Mesodermal cell (in vitro differentiated cells): Measurements from ENCODE around the gene KRT14. TPM values are rescaled to one million over a fixed set of nuclear protein-coding genes. Genes with fewer than 3 reads are reported as not detected.

Source experiments
- H3K27ac ChIP-seq: 2 replicates; pipeline ENCODE4 v1.7.0; 2013; ENCODE audit warnings: mild to moderate bottlenecking, low read depth, low read length, moderate library complexity; ENCODE audit not compliant: severe bottlenecking
- H3K36me3 ChIP-seq: 2 replicates; pipeline ENCODE4 v1.7.1; 2013; ENCODE audit warnings: mild to moderate bottlenecking, low read length, moderate library complexity; ENCODE audit not compliant: control insufficient read depth, insufficient read depth
- H3K4me1 ChIP-seq: one replicate; pipeline ENCODE4 v1.7.1; 2013; ENCODE audit warnings: mild to moderate bottlenecking, low read length; ENCODE audit not compliant: insufficient read depth, control insufficient read depth, poor library complexity, severe bottlenecking
- H3K4me3 ChIP-seq: 2 replicates; pipeline ENCODE4 v1.7.0; 2013; ENCODE audit warnings: low read length, control low read depth, mild to moderate bottlenecking; ENCODE audit not compliant: insufficient read depth, poor library complexity, severe bottlenecking; ENCODE audit errors: extremely low read depth
- H3K9me3 ChIP-seq: 2 replicates; pipeline ENCODE4 v1.7.1; 2013; ENCODE audit warnings: mild to moderate bottlenecking, low read length, moderate library complexity; ENCODE audit not compliant: control insufficient read depth
- WGBS, 2 experiments: methylation state at CpG; one replicate each; pipeline ENCODE4 v1.1.5; 2013; ENCODE audit warnings: missing lambda C conversion rate in 2 of 2; ENCODE audit not compliant: insufficient coverage in 2 of 2; 5-methylcytosine and 5-hydroxymethylcytosine counted together
- polyA plus RNA-seq, 2 experiments: library from polyadenylated mRNA; stranded (reverse); fragments of 50-300 nt; gene quantifications; one replicate each; pipeline ENCODE4 v1.2.3, GENCODE V29; 2013

The KRT14 gene
- not detected for polyA plus RNA-seq (2013, experiment 1 of 2)
- polyA plus RNA-seq (2013, experiment 2 of 2), result not detected

GRCh38 chr17:41586863-41587495 lies at the start of gene KRT14:
KRT14 (minus strand) TSS chr17:41586895; CDS start chr17:41586834, 61 bp downstream.
- no peaks in the 10 kb centered on the region for H3K4me1 ChIP-seq
- H3K36me3 ChIP-seq, result no peaks in the 10 kb centered on the region
- WGBS, 2 experiments, result 85 to 88% methylated on average over 9 to 13 of the region's 15 CpGs
- no peak within 1 kb of the TSS for H3K4me3 ChIP-seq
- no peaks in the 10 kb centered on the region for H3K9me3 ChIP-seq
- no peak within 1 kb of the TSS for H3K27ac ChIP-seq

GRCh38 chr17:41635121-41636097 lies 48.7 kb upstream of the KRT14 start:
- Histone ChIP-seq H3K4me1 (peaks cover 10% of the 10 kb centered on the region), H3K27ac (peak overlapping the region; percentile 45), H3K36me3 (no peaks in the 10 kb centered on the region), H3K9me3 (no peaks in the 10 kb centered on the region), H3K4me3 (no peak overlapping the region)
- 77 to 82% methylated on average over 26 of the region's 28 CpGs for WGBS, 2 experiments

- WGBS, 2 experiments, result 86% methylated on average over 6 to 7 of the region's 7 CpGs
- H3K4me1 ChIP-seq, result peaks cover 14% of the 10 kb centered on the region
- peak overlapping the region; percentile 45 for H3K27ac ChIP-seq
These were observed 47.9 kb upstream of the KRT14 start for GRCh38 chr17:41634639-41635038.

GRCh38 chr17:41633556-41634199 lies 47.0 kb upstream of the KRT14 start:
- H3K27ac ChIP-seq, result no peak overlapping the region
- H3K4me3 ChIP-seq, result no peak overlapping the region
- H3K9me3 ChIP-seq, result no peaks in the 10 kb centered on the region
- no peaks in the 10 kb centered on the region for H3K36me3 ChIP-seq
- H3K4me1 ChIP-seq, result peaks cover 19% of the 10 kb centered on the region
- 90 to 92% methylated on average over 13 to 14 of the region's 14 CpGs for WGBS, 2 experiments

More at GRCh38 chr17:41634639-41635038, 47.9 kb upstream of the KRT14 start:
- Histone ChIP-seq H3K4me3 (no peak overlapping the region), H3K36me3 (no peaks in the 10 kb centered on the region), H3K9me3 (no peaks in the 10 kb centered on the region)

GRCh38 chr17:41632482-41633105 lies 45.9 kb upstream of the KRT14 start:
- H3K4me1 ChIP-seq, result peaks cover 19% of the 10 kb centered on the region
- no peak overlapping the region for H3K27ac ChIP-seq
- no peaks in the 10 kb centered on the region for H3K9me3 ChIP-seq
- H3K36me3 ChIP-seq, result no peaks in the 10 kb centered on the region
- WGBS, 2 experiments, result 72 to 73% methylated on average over 5 of the region's 5 CpGs
- no peak overlapping the region for H3K4me3 ChIP-seq

GRCh38 chr17:41631898-41632285 lies 45.2 kb upstream of the KRT14 start:
- H3K4me1 ChIP-seq, result peaks cover 19% of the 10 kb centered on the region
- H3K36me3 ChIP-seq, result no peaks in the 10 kb centered on the region

GRCh38 chr17:41631025-41631897 lies 44.6 kb upstream of the KRT14 start:
- Histone ChIP-seq H3K9me3 (no peaks in the 10 kb centered on the region), H3K4me1 (peaks cover 19% of the 10 kb centered on the region), H3K27ac (no peak overlapping the region), H3K4me3 (no peak overlapping the region), H3K36me3 (no peaks in the 10 kb centered on the region)
- 90 to 91% methylated on average over 5 of the region's 8 CpGs for WGBS, 2 experiments

More at GRCh38 chr17:41631898-41632285, 45.2 kb upstream of the KRT14 start:
- Histone ChIP-seq H3K4me3 (no peak overlapping the region), H3K27ac (no peak overlapping the region), H3K9me3 (no peaks in the 10 kb centered on the region)
- WGBS, 2 experiments, result 81 to 87% methylated on average over 13 to 14 of the region's 15 CpGs

- Histone ChIP-seq H3K4me3 (no peak overlapping the region), H3K36me3 (no peaks in the 10 kb centered on the region), H3K27ac (no peak overlapping the region), H3K4me1 (peaks cover 16% of the 10 kb centered on the region), H3K9me3 (no peaks in the 10 kb centered on the region)
- WGBS, 2 experiments, result 81 to 85% methylated on average over 11 of the region's 13 CpGs
These were observed 43.4 kb upstream of the KRT14 start for GRCh38 chr17:41629826-41630670.

GRCh38 chr17:41629316-41629715 lies 42.6 kb upstream of the KRT14 start:
- Histone ChIP-seq H3K27ac (no peak overlapping the region), H3K4me3 (no peak overlapping the region), H3K4me1 (peaks cover 9% of the 10 kb centered on the region), H3K36me3 (no peaks in the 10 kb centered on the region), H3K9me3 (no peaks in the 10 kb centered on the region)
- 64 to 90% methylated on average over 4 to 6 of the region's 10 CpGs for WGBS, 2 experiments
